Stimulated activated CD8-positive, alpha-beta memory T cell treated with anti-CD3 and anti-CD28 coated beads, Interleukin-15, amount 100 ng/mL, for 48 hours (primary cell): ENCODE data around the gene SGK1.
"Not testable (repeated sequence)": the region's sequence is repeated elsewhere in the genome, so short reads cannot be mapped to it uniquely, and the experiment has no call there.

Experiments used
- DNase-seq, 2 donors: peaks; one replicate each; pipeline ENCODE4 v3.0.0-alpha.2; 2020; ENCODE audit warnings: low read depth in 2 of 2

SGK1 gene

GRCh38 chr6:134304381-134304780 lies 13.5 kb downstream of the SGK1 start:
- DNase-seq, result not testable (repeated sequence)

- DNase-seq, result no peak
Observed at GRCh38 chr6:134303891-134304290, 14.0 kb downstream of the SGK1 start.

- no peak for DNase-seq
Observed at GRCh38 chr6:134299236-134299635, 18.7 kb downstream of the SGK1 start.

- DNase-seq, result no peak
Observed at GRCh38 chr6:134296762-134297161, 21.1 kb downstream of the SGK1 start.

- DNase-seq, result no peak
Observed at GRCh38 chr6:134295953-134296553, 21.9 kb downstream of the SGK1 start.

GRCh38 chr6:134293659-134294161 lies 24.2 kb downstream of the SGK1 start:
- DNase-seq, result no peak

GRCh38 chr6:134291156-134291555 lies 26.8 kb downstream of the SGK1 start:
- no peak for DNase-seq

- DNase-seq, result no peak
Observed at GRCh38 chr6:134289204-134289575, 28.7 kb downstream of the SGK1 start.

GRCh38 chr6:134288538-134289203 lies 29.2 kb downstream of the SGK1 start:
- no peak for DNase-seq

- no peak for DNase-seq
Observed at GRCh38 chr6:134287859-134288537, 29.9 kb downstream of the SGK1 start.

GRCh38 chr6:134282816-134283215 lies 35.1 kb downstream of the SGK1 start:
- DNase-seq, result no peak

- DNase-seq, result no peak
Observed at GRCh38 chr6:134281388-134281787, 36.5 kb downstream of the SGK1 start.

GRCh38 chr6:134278000-134278399 lies 39.9 kb downstream of the SGK1 start:
- no peak for DNase-seq

- not testable (repeated sequence) for DNase-seq
Observed at GRCh38 chr6:134276891-134277377, 41.0 kb downstream of the SGK1 start.

- DNase-seq, result no peak
Observed at GRCh38 chr6:134272374-134272773, 45.5 kb downstream of the SGK1 start.

- DNase-seq, result no peak
Observed at GRCh38 chr6:134267917-134268361, 50.0 kb downstream of the SGK1 start.

GRCh38 chr6:134266776-134267175 lies 51.1 kb downstream of the SGK1 start:
- no peak for DNase-seq

GRCh38 chr6:134261766-134262165 lies 56.1 kb downstream of the SGK1 start:
- no peak for DNase-seq

- no peak for DNase-seq
Observed at GRCh38 chr6:134258849-134259306, 59.0 kb downstream of the SGK1 start.

- DNase-seq, result no peak
Observed at GRCh38 chr6:134257516-134257915, 60.4 kb downstream of the SGK1 start.

GRCh38 chr6:134256862-134257261 lies 61.0 kb downstream of the SGK1 start:
- DNase-seq, result no peak

GRCh38 chr6:134255280-134255679 lies 62.6 kb downstream of the SGK1 start:
- not testable (repeated sequence) for DNase-seq

GRCh38 chr6:134254118-134254517 lies 63.8 kb downstream of the SGK1 start:
- no peak for DNase-seq
